HFFc6 (cell line): ENCODE data around the gene HINT1. TPM values are rescaled to one million over a fixed set of nuclear protein-coding genes. Genes with fewer than 3 reads are reported as not detected.
"Not testable (repeated sequence)": the region's sequence is repeated elsewhere in the genome, so short reads cannot be mapped to it uniquely, and the experiment has no call there.

Source experiments
- DNase-seq: peaks from one replicate; pipeline ENCODE4 v3.0.0-alpha.2; 2018
- H3K27ac Mint-ChIP-seq: 2 replicates; pipeline ENCODE4 v1.8.0; 2020; ENCODE audit warnings: mild to moderate bottlenecking, mixed read lengths
- H3K27me3 Mint-ChIP-seq: 2 replicates; pipeline ENCODE4 v1.8.0; 2021; ENCODE audit warnings: mild to moderate bottlenecking, moderate library complexity, mixed read lengths; ENCODE audit not compliant: insufficient read depth
- H3K36me3 Mint-ChIP-seq: 2 replicates; pipeline ENCODE4 v1.8.0; 2021; ENCODE audit warnings: low read depth, mixed read lengths
- H3K4me1 Mint-ChIP-seq: 2 replicates; pipeline ENCODE4 v1.8.0; 2020; ENCODE audit warnings: low read depth, mixed read lengths
- H3K4me3 Mint-ChIP-seq: 2 replicates; pipeline ENCODE4 v1.8.0; 2020; ENCODE audit warnings: mild to moderate bottlenecking, moderate library complexity, mixed read lengths
- H3K9me3 Mint-ChIP-seq: 2 replicates; pipeline ENCODE4 v1.8.0; 2020; ENCODE audit warnings: mild to moderate bottlenecking, mixed read lengths
- CTCF ChIP-seq: fragments of 200-600 bp; sonication (generic); IDR thresholded peaks from 2 replicates; pipeline ENCODE4 v1.5.0; 2021; ENCODE audit warnings: antibody characterized with exemption, mild to moderate bottlenecking
- total RNA-seq, 6 experiments: library from RNA; stranded (reverse); fragmentation: NEBNext Ultra II Directional; extraction: Animal tissue kit (Norgen Biotek cat#: 25700); gene quantifications; 2 replicates in 1 of 6; 3 replicates in 5 of 6; pipeline ENCODE4 v1.2.3, GENCODE V29; 2021

The HINT1 gene
- total RNA-seq, 6 experiments from 2014 or later: 231 to 251 (median 241) TPM

GRCh38 chr5:131129306-131129705, 35.8 kb downstream of the HINT1 start:
- H3K27ac Mint-ChIP-seq: no peak overlapping the region
- no peaks in the 10 kb centered on the region for H3K36me3 Mint-ChIP-seq
- no peak for TF ChIP-seq CTCF
- H3K4me1 Mint-ChIP-seq: no peaks in the 10 kb centered on the region
- H3K9me3 Mint-ChIP-seq: peaks cover 13% of the 10 kb centered on the region
- no peak for DNase-seq
- H3K4me3 Mint-ChIP-seq: no peak overlapping the region
- H3K27me3 Mint-ChIP-seq: no peaks in the 10 kb centered on the region

- not testable (repeated sequence) for H3K4me3 Mint-ChIP-seq, H3K27me3 Mint-ChIP-seq, DNase-seq, H3K27ac Mint-ChIP-seq, H3K36me3 Mint-ChIP-seq, H3K4me1 Mint-ChIP-seq
- H3K9me3 Mint-ChIP-seq: peaks cover 18% of the 10 kb centered on the region
Observed at GRCh38 chr5:131127244-131127643, 37.8 kb downstream of the HINT1 start.

- no peak for TF ChIP-seq CTCF
- Mint-ChIP-seq H3K36me3 (no peaks in the 10 kb centered on the region), H3K27me3 (peaks cover 2% of the 10 kb centered on the region), H3K4me3 (no peak overlapping the region), H3K27ac (no peak overlapping the region), H3K9me3 (no peaks in the 10 kb centered on the region), H3K4me1 (no peaks in the 10 kb centered on the region)
- no peak for DNase-seq
Observed at GRCh38 chr5:131114754-131115153, 50.3 kb downstream of the HINT1 start.

GRCh38 chr5:131112424-131112823, 52.6 kb downstream of the HINT1 start:
- peaks cover 4% of the 10 kb centered on the region for H3K27me3 Mint-ChIP-seq
- H3K4me1 Mint-ChIP-seq: no peaks in the 10 kb centered on the region
- no peak overlapping the region for H3K4me3 Mint-ChIP-seq
- TF ChIP-seq CTCF: no peak
- no peaks in the 10 kb centered on the region for H3K36me3 Mint-ChIP-seq
- H3K27ac Mint-ChIP-seq: no peak overlapping the region
- H3K9me3 Mint-ChIP-seq: no peaks in the 10 kb centered on the region
- no peak for DNase-seq

- DNase-seq: no peak
- no peaks in the 10 kb centered on the region for H3K9me3 Mint-ChIP-seq
- peak; percentile 34; the same call in 1 of the 2 replicates for TF ChIP-seq CTCF
- H3K4me1 Mint-ChIP-seq: no peaks in the 10 kb centered on the region
- no peak overlapping the region for H3K27ac Mint-ChIP-seq
- peaks cover 2% of the 10 kb centered on the region for H3K27me3 Mint-ChIP-seq
- H3K36me3 Mint-ChIP-seq: no peaks in the 10 kb centered on the region
- H3K4me3 Mint-ChIP-seq: no peak overlapping the region
Observed at GRCh38 chr5:131110256-131110594, 54.8 kb downstream of the HINT1 start.

GRCh38 chr5:131109540-131110255, 55.4 kb downstream of the HINT1 start:
- peak; percentile 80 for TF ChIP-seq CTCF
- DNase-seq: peak; percentile 33
- Mint-ChIP-seq H3K27ac (no peak overlapping the region), H3K4me1 (no peaks in the 10 kb centered on the region), H3K9me3 (no peaks in the 10 kb centered on the region), H3K27me3 (peaks cover 2% of the 10 kb centered on the region), H3K4me3 (no peak overlapping the region), H3K36me3 (no peaks in the 10 kb centered on the region)

Other genes with a start within 250 kb of the HINT1 start
- gene LYRM7, start 5.7 kb upstream of the HINT1 start, total RNA-seq: 10 to 100 TPM in 3 of 6 experiments, 1 to 10 TPM in 3; 8.1 to 10.9 (median 9.9) TPM
- 10 to 100 TPM; 14.2 to 18.0 (median 16.4) TPM for gene CDC42SE2, start 98.8 kb upstream of the HINT1 start, total RNA-seq